Liver (tissue), 9 donors: ENCODE results near the gene PIP4K2C. TPM values are rescaled to one million over a fixed set of nuclear protein-coding genes. Genes with fewer than 3 reads are reported as not detected.

ENCODE experiments used
- DNase-seq: peaks from one replicate; pipeline ENCODE4 v3.0.0-alpha.2; 2017; ENCODE audit warnings: low spot score
- H3K27ac ChIP-seq, 2 donors: one replicate each; pipeline ENCODE4 v1.7.0; 2013; ENCODE audit warnings: inconsistent platforms in 2 of 2, low read length in 2 of 2, control low read depth in 1 of 2, low read depth in 1 of 2, mild to moderate bottlenecking in 1 of 2
- H3K27me3 ChIP-seq, 4 donors: one replicate each; pipeline versions ENCODE4 v1.6.1 to v1.7.0; 2013; ENCODE audit warnings: low read length in 3 of 4, inconsistent platforms in 1 of 4, mild to moderate bottlenecking in 1 of 4, moderate library complexity in 1 of 4; ENCODE audit not compliant: control insufficient read depth in 4 of 4, insufficient read depth in 4 of 4
- H3K36me3 ChIP-seq, 4 donors: one replicate each; pipeline versions ENCODE4 v1.6.1 to v1.7.0; 2013; ENCODE audit warnings: low read length in 3 of 4, mild to moderate bottlenecking in 3 of 4, low read depth in 1 of 4, moderate library complexity in 1 of 4; ENCODE audit not compliant: control insufficient read depth in 4 of 4, insufficient read depth in 3 of 4
- H3K4me1 ChIP-seq, 4 donors: one replicate each; pipeline versions ENCODE4 v1.6.1 to v1.7.0; 2013; ENCODE audit warnings: low read length in 3 of 4, mild to moderate bottlenecking in 3 of 4, moderate library complexity in 1 of 4; ENCODE audit not compliant: control insufficient read depth in 4 of 4, insufficient read depth in 4 of 4
- H3K4me3 ChIP-seq, 3 donors: one replicate each; pipeline versions ENCODE4 v1.6.1 to v1.7.0; 2013; ENCODE audit warnings: low read length in 3 of 3, control low read depth in 1 of 3, low read depth in 1 of 3, mild to moderate bottlenecking in 1 of 3
- H3K9ac ChIP-seq, 2 donors: one replicate each; pipeline ENCODE4 v1.7.0; 2013; ENCODE audit warnings: low read length in 2 of 2, mild to moderate bottlenecking in 2 of 2, moderate library complexity in 2 of 2, control low read depth in 1 of 2, low read depth in 1 of 2
- H3K9me3 ChIP-seq, 4 donors: one replicate each; pipeline versions ENCODE4 v1.6.1 to v1.7.0; 2013; ENCODE audit warnings: low read length in 3 of 4; ENCODE audit not compliant: control insufficient read depth in 4 of 4
- ATF3 ChIP-seq: IDR thresholded peaks from 2 replicates; pipeline ENCODE4 v1.6.1; 2016; ENCODE audit warnings: antibody characterized with exemption
- CTCF ChIP-seq: fragments of 150-350 bp; IDR thresholded peaks from 2 replicates; pipeline ENCODE4 v1.5.1; 2017; ENCODE audit warnings: improper control_type of control experiment, low read depth, low read length; ENCODE audit not compliant: missing input control
- EGR1 ChIP-seq, 2 donors: IDR thresholded peaks; 2 replicates each; pipeline ENCODE4 v1.6.1; 2016 to 2018; ENCODE audit warnings: antibody characterized with exemption in 2 of 2, low read depth in 2 of 2
- FOXA1 ChIP-seq: IDR thresholded peaks from 2 replicates; pipeline ENCODE4 v1.6.1; 2016; ENCODE audit warnings: antibody characterized with exemption
- FOXA2 ChIP-seq: IDR thresholded peaks from 2 replicates; pipeline ENCODE4 v1.6.1; 2016; ENCODE audit warnings: antibody characterized with exemption
- GABPA ChIP-seq, 2 donors: IDR thresholded peaks in 1 of 2; conservative IDR thresholded peaks in 1 of 2; 2 replicates each; pipeline ENCODE4 v1.6.1; 2016; ENCODE audit warnings: antibody characterized with exemption in 2 of 2, mild to moderate bottlenecking in 1 of 2, moderate library complexity in 1 of 2
- HNF4A ChIP-seq, 2 donors: conservative IDR thresholded peaks; 2 replicates each; pipeline ENCODE4 v1.6.1; 2016; ENCODE audit warnings: antibody characterized with exemption in 2 of 2, mild to moderate bottlenecking in 2 of 2
- HNF4G ChIP-seq: IDR thresholded peaks from 2 replicates; pipeline ENCODE4 v1.6.1; 2016; ENCODE audit warnings: antibody characterized with exemption
- JUND ChIP-seq, 2 donors: IDR thresholded peaks; 2 replicates each; pipeline ENCODE4 v1.6.1; 2016; ENCODE audit warnings: antibody characterized with exemption in 2 of 2
- NR2F2 ChIP-seq: IDR thresholded peaks from 2 replicates; pipeline ENCODE4 v1.6.1; 2016; ENCODE audit warnings: antibody characterized with exemption
- RAD21 ChIP-seq, 2 donors: IDR thresholded peaks; 2 replicates each; pipeline ENCODE4 v1.6.1; 2016; ENCODE audit warnings: antibody characterized with exemption in 2 of 2, mild to moderate bottlenecking in 2 of 2
- REST ChIP-seq: IDR thresholded peaks from 2 replicates; pipeline ENCODE4 v1.6.1; 2016; ENCODE audit warnings: antibody characterized with exemption, mild to moderate bottlenecking
- RXRA ChIP-seq, 2 donors: IDR thresholded peaks; 2 replicates each; pipeline ENCODE4 v1.6.1; 2017 to 2018; ENCODE audit warnings: antibody characterized with exemption in 2 of 2, mild to moderate bottlenecking in 1 of 2
- SP1 ChIP-seq: IDR thresholded peaks from 2 replicates; pipeline ENCODE4 v1.6.1; 2018; ENCODE audit warnings: antibody characterized with exemption, mild to moderate bottlenecking
- TAF1 ChIP-seq: conservative IDR thresholded peaks from 2 replicates; pipeline ENCODE4 v1.6.1; 2016; ENCODE audit warnings: antibody characterized with exemption, mild to moderate bottlenecking
- YY1 ChIP-seq: IDR thresholded peaks from 2 replicates; pipeline ENCODE4 v1.6.1; 2016; ENCODE audit warnings: antibody characterized with exemption, mild to moderate bottlenecking
- ZBTB33 ChIP-seq: IDR thresholded peaks from 2 replicates; pipeline ENCODE4 v1.6.1; 2016; ENCODE audit warnings: antibody characterized with exemption
- WGBS: extraction: QIAGEN DNeasy Blood & Tissue Kit; methylation state at CpG from one replicate; pipeline ENCODE4 v1.1.7; 2013; 5-methylcytosine and 5-hydroxymethylcytosine counted together
- polyA plus RNA-seq, 2 donors: library from polyadenylated mRNA; stranded (reverse) in 1 of 2; unstranded in 1 of 2; fragments of 200-250 nt in 1 of 2; fragments of >200 nt in 1 of 2; fragmentation: Nextera tagmentation in 1 of 2; extraction: Ambion mirVana in 1 of 2; gene quantifications; one replicate each; pipeline versions ENCODE4 v1.2.1 to v1.2.3, GENCODE V29; 2013 to 2015
- total RNA-seq, 2 donors: library from RNA; depleted of rRNA; stranded (reverse); fragments of >200 nt; gene quantifications; one replicate each; pipeline ENCODE4 v1.2.3, GENCODE V29; 2014
- donor health status: healthy.
- donor health status: healthy.
- donor health status: healthy.
- donor health status: healthy.
- donor health status: healthy.

The PIP4K2C gene
- total and polyA plus RNA-seq, 4 donors: 6.5 to 11.9 (median 9.4) TPM

GRCh38 chr12:57628280-57629191 is 37.5 kb downstream of the PIP4K2C start:
- Histone ChIP-seq H3K9me3 (no peaks in the 10 kb centered on the region), H3K27me3 (peaks cover 12 to 18% (median 16%) of the 10 kb centered on the region in 4 donors), H3K36me3 (no peaks in the 10 kb centered on the region), H3K4me3 (no peak overlapping the region), H3K9ac (no peak overlapping the region), H3K27ac (no peak overlapping the region), H3K4me1 (peaks cover 6 to 23% (median 11%) of the 10 kb centered on the region in 4 donors)
- no peak for TF ChIP-seq JUND (IDR thresholded peaks at IDR 0.05)
- TF ChIP-seq YY1: no peak
- TF ChIP-seq SP1: no peak
- no peak for TF ChIP-seq HNF4G
- TF ChIP-seq FOXA1: no peak
- 50% methylated on average over 29 of the region's 29 CpGs for WGBS
- no peak for DNase-seq

- Histone ChIP-seq H3K4me1 (peaks cover 6 to 23% (median 11%) of the 10 kb centered on the region in 4 donors), H3K27ac (no peak overlapping the region), H3K36me3 (no peaks in the 10 kb centered on the region), H3K27me3 (peaks cover 13 to 18% (median 15%) of the 10 kb centered on the region in 4 donors), H3K9me3 (no peaks in the 10 kb centered on the region), H3K9ac (no peak overlapping the region), H3K4me3 (no peak overlapping the region)
- 91% methylated on average over 5 of the region's 5 CpGs for WGBS
- TF ChIP-seq ATF3: no peak
- TF ChIP-seq HNF4G: no peak
- no peak for TF ChIP-seq ZBTB33
- no peak for TF ChIP-seq RAD21 (IDR thresholded peaks at IDR 0.05)
- TF ChIP-seq NR2F2: no peak
- TF ChIP-seq FOXA1: no peak
- TF ChIP-seq RXRA (IDR thresholded peaks at IDR 0.05): no peak
- TF ChIP-seq GABPA (IDR thresholded peaks at IDR 0.05 in 1 of 2, conservative IDR thresholded peaks at IDR 0.05 in 1 of 2): no peak
- no peak for TF ChIP-seq FOXA2
- TF ChIP-seq JUND (IDR thresholded peaks at IDR 0.05): no peak
- no peak for DNase-seq
Measured at GRCh38 chr12:57629897-57630471, 39.0 kb downstream of the PIP4K2C start.

- 57% methylated on average over 6 of the region's 6 CpGs for WGBS
- peaks cover 6 to 23% (median 11%) of the 10 kb centered on the region in 4 donors for H3K4me1 ChIP-seq
- DNase-seq: no peak
- TF ChIP-seq NR2F2: no peak
- no peak for TF ChIP-seq REST
- TF ChIP-seq HNF4A (conservative IDR thresholded peaks at IDR 0.05): no peak
- TF ChIP-seq HNF4G: no peak
- no peak for TF ChIP-seq RAD21 (IDR thresholded peaks at IDR 0.05)
- no peak for TF ChIP-seq RXRA (IDR thresholded peaks at IDR 0.05)
- TF ChIP-seq CTCF: no peak
- TF ChIP-seq YY1: no peak
- no peak for TF ChIP-seq EGR1 (IDR thresholded peaks at IDR 0.05; ENCODE audit: low read depth in 2 of 2)
- no peak for TF ChIP-seq ATF3
- TF ChIP-seq TAF1: no peak
- no peak for TF ChIP-seq JUND (IDR thresholded peaks at IDR 0.05)
- peaks cover 8 to 18% (median 15%) of the 10 kb centered on the region in 4 donors for H3K27me3 ChIP-seq
- H3K4me3 ChIP-seq: no peak overlapping the region
- H3K27ac ChIP-seq: no peak overlapping the region
- no peak overlapping the region for H3K9ac ChIP-seq
- H3K36me3 ChIP-seq: no peaks in the 10 kb centered on the region
- H3K9me3 ChIP-seq: no peaks in the 10 kb centered on the region
Measured at GRCh38 chr12:57630891-57631433, 40.0 kb downstream of the PIP4K2C start.
